ENCODE results near the gene GABRR3.
"Not testable (repeated sequence)": the region's sequence is repeated elsewhere in the genome, so short reads cannot be mapped to it uniquely, and the experiment has no call there.

The GABRR3 gene

DNA sequence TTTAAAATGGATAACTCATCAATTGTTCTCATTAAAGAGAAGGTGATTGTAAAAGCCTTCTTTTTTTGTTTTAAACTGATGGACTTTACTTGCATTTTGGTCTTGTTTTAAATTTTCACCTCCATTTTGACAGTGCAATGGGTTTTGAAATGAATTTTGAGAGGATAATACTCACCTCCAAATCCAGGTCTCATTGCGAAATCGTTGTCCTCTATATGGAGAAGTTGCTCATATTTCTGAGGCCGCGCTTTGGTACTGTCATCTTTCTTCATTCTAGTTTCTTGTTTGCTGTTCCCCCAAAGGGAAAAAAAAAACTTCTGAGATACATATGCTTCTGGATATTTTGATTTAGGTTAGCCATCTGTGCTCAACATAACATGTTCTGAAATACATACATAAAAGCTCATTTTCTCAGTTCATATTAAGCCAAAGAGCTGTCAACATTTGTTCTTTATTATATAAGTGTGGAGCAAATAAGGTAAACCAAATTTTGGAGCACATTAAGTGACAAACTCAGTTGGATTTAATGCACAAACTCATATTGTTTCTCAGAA, 9.6 kb downstream of the GABRR3 start:
- in situ Hi-C loops (cut with MboI; ENCODE audit: low sequenced_read_pairs): loop anchor here (10.0 to 25.0 kb wide), 2 partner anchors 231 to 787 kb away; no protein-coding TSS in a partner anchor

DNA sequence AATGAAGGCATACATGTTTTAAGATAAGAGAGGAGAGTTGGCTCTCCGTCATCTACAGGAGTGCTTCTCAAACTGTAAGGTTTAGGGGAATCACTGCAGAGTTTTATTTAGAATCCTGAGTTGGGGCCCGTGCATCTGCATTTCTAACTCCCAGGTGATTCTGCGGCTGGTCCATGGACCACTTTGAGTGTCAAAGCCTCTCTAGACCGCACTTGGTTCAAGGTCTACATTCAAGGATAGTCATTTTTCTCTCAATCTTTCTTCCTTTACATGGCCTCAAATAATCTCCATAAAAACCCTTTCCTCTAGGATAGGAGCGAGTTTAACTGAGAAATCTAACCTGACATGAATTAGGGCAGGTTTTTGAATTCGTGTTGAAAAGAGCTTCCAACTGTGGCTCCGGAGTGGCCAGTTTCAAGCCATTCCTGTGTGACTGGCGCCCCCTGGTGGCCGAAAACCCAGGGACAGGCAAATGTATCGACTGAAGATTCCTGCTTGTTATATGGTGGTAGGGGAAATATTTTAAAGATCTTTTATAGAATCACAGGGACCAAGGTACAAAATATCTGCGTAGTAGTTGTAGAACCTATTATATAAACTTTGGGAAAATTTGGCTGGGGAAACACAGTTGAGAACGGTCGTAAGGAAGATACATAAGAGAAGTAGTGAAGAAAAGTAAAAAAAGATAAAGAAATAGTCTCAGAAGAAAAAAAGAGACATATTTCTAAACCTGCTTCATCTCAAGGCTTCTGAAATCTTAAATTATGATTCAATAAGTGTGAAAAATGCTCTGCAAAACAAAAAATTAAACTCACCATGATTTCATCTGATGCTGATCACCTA, 11.9 kb downstream of the GABRR3 start:
- in situ Hi-C loops (cut with MboI; ENCODE audit: low sequenced_read_pairs): loop anchor here (10.0 kb wide), 1 partner anchor 228 kb away; no protein-coding TSS in a partner anchor

DNA sequence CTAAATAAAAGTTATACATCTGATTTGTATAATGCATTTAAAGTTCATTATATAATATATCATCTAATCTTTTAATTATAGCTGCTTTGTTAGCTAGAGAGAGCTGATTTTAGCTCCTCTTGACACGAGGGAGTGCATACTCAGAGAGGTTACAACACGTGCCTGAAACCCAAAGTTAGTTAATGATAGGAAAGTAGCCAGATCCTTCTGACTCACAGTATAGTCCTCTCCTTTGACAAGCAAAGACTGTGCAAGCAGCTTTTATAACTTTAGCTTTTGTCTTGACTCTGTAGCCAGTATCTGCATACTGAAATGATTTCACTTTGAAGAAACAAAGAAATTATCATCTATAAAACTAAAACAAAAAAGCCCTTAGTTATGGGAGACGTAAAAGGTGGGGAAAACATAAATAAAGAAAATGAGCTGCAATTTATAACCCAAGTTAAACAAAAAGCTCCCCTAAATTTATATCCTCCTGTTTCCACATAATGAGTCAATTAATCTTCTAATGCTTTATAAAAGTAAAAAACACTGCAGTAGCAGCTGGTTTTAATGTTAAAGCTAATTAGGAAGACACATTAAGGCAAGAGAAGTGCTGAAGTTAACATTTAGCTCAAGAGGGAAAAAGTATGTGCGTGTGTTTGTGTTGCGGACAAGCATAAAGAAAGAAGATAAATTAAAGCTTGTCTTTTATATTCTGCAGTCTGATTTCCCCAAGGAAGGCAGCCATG, 13.1 kb downstream of the GABRR3 start:
- in situ Hi-C loops (cut with MboI; ENCODE audit: low sequenced_read_pairs): loop anchor here (10.0 kb wide), 1 partner anchor 227 kb away; no protein-coding TSS in a partner anchor

DNA sequence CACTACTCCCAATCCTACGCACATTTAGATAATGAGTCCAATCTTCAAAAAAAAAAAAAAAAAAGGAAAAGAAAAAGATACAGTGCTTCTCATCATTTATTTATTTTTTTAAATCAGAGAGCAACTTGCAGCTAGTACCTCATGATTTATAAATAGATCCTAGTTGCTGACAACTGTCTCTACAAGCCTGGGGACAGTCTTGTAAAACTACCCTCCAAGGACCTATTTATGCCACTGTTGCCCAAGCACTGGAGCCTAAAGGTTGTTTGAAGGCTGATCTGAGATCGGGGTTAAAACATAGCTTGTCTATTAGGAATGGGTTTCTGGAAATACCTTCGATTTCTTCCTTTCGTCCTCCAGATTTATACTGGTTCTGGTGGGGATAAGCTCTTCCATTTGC, 14.7 kb downstream of the GABRR3 start:
- in situ Hi-C loops (cut with MboI; ENCODE audit: low sequenced_read_pairs): loop anchor here (10.0 kb wide), 1 partner anchor 226 kb away; no protein-coding TSS in a partner anchor

DNA sequence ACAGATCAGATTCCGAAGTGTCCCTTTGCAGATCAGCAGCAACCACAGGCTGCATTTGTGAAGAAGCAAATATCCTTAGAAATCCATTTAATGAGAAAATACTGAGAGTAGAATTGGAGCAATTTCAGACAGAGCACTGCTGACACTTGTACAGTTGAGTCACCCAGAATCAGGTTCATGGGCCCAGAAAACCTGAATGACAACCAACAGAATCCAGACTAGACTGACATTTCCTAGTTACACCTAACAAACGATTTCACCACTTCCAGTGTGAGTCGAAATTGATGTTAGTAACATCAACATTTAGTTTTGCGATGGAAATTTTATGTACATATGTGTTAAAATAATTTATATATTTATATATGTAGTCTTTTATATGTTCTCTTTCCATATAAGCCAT, 16.8 kb downstream of the GABRR3 start:
- in situ Hi-C loops (cut with MboI; ENCODE audit: low sequenced_read_pairs): no loop called here

DNA sequence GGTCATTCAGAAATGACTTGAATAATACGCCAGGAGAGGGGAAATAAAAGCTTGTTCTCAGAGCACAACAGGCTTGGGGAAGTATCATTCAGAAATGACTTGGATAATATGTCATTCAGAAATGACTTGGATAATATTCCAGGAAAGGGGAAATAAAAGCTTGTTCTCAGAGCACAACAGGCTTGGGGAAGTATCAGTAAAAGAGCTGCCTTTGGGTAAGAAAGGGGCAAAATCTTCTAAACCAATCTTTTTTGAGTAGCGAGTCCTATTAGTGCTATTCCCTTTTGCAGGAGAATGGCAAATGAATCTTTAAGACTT, 20.9 kb downstream of the GABRR3 start:
- in situ Hi-C loops (cut with MboI; ENCODE audit: low sequenced_read_pairs): no loop called here

DNA sequence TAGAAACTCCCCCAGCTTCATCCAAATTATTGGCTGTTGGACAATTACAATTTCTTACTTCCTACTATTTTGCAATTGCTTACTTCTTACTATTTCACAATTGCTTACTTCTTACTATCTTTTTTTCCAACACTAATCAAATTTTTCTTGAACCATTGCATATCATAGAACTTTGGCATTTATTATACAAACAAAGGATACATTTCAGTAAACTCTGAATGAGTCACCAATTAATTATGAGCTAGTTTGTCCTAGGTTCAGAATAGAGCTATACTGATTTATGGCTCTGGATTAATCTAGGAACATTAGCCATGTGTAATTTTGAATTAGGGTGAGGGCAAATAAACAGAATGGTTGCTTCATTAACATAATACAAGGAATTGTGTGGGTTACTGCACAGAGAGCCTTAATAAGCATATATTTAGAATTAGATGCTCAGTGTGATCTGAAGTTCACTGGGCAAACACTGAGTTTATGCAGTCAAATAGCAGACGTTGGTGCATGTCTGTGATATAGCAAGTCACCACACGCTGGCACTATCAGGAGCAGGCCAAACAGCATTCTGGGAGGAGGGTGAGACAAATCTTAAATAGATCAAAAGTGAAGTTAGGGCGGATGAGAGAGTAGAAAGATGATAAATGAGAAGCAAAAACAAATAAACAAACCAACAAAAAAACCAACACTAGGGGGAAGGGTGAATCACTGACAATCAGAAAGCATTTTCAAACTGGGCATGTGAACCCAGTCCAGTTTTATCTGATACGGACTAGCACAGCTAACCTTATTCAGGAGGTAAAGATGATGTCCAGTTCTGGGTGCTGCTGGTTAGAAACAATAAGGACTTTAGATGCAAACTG, 21.5 kb downstream of the GABRR3 start:
- in situ Hi-C loops (cut with MboI; ENCODE audit: low sequenced_read_pairs): no loop called here

DNA sequence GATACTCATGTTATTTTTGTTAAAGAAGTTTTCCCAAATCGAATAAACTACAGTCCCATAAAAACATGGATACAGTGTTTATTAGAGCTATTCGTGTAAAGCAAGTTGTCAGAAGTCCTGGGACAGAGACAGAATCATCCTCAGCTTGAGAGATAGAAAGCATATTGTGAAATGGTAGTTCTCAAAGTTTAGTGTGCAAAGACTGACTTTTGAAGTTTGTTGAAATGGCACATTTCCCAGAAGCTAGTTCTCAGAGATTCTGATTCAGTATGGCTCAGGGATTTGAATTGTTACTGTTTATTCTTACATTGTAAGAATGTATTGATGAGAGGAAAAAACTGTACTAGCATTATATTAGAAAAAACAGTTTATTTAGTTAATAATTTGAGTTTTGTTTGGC, 22.1 kb downstream of the GABRR3 start:
- in situ Hi-C loops (cut with MboI; ENCODE audit: low sequenced_read_pairs): no loop called here

DNA sequence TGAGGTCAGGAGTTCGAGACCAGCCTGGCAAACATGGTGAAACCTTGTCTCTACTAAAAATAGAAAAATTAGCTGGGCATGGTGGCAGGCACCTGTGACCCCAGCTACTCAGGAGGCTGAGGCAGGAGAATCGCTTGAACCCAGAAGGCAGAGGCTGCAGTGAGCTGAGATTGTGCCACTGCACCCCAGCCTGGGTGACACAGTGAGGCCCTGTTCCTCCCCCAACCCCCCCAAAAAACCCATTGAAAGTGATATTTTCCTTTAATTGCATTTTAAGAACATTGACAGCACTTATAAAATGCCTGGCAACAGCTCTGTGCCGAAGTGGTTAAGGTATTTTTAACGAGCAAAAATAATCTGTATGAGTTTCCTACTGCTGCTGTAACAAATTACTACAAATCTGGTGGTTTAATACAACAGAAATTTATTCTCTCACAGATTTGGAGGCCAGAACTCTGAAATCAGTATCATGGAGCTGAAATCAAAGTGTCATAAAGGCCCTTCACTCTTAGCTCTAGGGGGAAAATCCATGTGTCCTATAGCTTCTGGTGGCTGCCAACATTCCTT, 24.1 kb downstream of the GABRR3 start:
- in situ Hi-C loops (cut with MboI; ENCODE audit: low sequenced_read_pairs): not testable (repeated sequence)

DNA sequence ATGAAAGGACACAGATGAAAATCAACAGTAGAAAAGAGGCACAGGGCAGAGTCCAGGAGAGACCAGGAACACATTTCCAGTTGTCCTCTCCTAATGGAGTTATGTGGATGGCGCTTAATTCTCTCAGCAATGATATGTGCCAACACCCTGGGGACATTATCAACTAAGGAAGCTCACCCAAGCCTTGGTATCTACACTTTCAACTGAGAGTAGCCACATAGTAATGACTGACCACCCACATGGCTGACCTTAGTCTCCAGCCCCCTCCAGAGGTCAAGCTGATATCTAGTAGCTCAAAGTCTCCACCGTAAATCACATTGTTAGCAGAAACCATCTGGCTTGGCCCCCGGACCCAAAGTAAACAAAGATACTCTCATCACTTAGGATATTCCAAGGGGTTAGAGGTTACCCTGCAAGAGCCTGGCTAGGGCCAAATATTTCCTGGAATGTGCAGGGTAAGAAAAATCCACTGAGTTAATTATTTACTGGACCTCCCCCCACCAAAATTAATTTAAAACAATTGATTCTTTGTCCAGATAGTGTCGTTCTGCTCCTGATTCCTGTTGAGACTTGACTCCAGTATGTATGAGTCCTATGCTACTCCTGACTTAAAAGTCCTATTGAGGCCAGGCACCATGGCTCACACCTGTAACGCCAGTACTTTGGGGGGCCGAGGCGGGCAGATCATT, 24.8 kb downstream of the GABRR3 start:
- in situ Hi-C loops (cut with MboI; ENCODE audit: low sequenced_read_pairs): no loop called here

DNA sequence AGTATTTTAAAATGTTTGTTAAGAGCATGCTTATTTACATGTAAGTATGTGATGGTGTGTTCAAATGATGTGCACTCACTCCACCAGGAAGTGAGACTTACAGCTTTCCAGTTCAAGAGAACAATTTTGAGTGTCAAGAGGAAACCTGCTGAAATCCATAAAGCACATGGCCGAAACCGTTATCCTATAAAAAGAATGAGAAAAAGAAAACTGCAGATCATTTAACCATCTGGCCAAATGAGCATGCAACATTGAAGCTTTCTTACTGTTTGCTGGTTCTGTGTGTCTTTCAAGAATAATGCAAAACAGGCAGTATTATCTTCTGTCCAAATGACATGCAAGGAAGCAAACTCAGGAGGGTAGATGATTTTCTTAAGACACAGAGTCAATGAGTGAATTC, 26.3 kb downstream of the GABRR3 start:
- in situ Hi-C loops (cut with MboI; ENCODE audit: low sequenced_read_pairs): no loop called here

DNA sequence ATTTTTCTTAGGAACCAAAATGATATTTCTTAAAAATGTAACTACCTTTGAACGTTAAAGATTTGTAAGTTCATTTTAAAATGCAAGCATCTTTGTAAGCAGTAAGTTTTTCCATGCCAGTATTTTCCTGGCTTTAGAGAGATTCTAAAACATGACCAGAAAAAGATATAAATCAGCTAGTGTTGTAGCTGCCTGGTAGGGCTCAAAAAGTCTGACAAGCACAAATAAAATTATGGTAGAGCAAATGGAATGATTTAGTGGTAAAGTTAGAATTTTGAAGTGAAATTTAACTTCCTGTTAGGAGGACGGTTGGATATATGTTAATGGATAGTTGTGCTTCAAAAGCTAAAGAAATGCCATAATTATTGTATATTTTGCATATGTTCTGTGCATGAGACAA, 29.7 kb downstream of the GABRR3 start:
- in situ Hi-C loops (cut with MboI; ENCODE audit: low sequenced_read_pairs): no loop called here

DNA sequence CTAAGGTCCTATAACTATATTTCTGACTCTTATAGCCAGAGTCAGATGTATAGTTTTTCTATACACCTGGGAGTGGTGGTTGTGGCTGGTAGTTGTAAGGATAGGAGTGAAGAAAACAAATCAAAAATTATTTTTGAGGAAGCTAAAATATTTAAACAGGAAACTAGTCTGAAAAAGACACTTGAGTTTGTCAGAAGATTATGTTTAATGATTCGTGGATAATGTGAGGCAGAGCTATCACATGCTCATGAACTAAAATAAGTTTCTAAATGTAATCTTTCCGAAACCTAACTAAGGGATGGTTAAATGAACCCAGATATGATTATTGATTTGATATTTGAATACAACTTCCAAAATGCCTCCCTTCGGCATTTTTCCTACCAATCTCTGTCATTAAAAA, 30.4 kb downstream of the GABRR3 start:
- in situ Hi-C loops (cut with MboI; ENCODE audit: low sequenced_read_pairs): no loop called here

DNA sequence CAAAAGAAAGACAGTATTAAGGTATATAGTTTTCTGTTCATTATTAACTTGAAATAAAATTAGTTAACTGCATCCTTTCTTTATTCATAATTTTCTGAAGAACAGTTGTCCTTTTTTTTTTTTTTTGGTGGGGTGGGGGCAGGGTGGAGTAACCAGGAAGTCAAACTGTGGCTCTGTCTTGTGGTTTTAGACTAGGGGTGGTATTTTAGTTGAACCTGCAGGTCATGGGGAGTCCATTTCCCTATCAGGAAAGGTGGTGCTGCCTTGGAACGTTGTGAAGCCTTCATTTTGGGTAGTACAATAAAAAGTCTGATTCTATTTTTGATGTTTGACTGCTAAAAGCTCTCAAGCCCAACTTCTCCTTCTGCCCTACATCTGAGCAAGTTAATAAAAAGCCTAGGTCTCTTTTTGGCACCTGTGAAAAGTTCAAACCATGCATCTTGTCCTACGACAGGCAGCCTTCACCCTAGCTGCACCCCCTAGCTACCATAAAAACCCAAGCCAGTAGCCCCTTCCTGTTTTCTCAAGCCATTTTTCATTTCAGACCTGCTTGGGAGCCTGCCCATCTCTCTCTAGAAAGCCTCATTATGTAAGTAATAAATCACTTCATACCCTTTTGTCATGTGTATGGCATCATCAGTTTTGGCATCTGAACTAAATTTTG, 31.7 kb downstream of the GABRR3 start:
- in situ Hi-C loops (cut with MboI; ENCODE audit: low sequenced_read_pairs): no loop called here

DNA sequence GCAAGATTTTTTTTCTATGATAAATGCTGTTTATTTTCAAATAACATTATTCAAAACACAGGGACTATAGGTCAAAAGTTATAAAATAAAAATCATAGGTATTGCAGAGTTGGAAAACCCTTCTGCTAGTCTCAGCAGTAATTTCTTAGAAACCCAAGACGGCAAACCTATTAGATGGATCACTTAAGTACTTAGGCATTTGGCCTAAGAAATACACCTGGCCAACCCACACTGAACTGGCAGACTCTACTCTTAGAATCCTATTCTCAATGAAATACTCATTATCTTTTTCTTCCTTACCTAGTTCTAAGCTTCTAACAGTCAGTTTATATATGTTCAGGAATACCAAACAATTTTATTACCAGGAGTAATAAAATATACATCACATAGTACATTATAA, 32.4 kb downstream of the GABRR3 start:
- in situ Hi-C loops (cut with MboI; ENCODE audit: low sequenced_read_pairs): no loop called here

DNA sequence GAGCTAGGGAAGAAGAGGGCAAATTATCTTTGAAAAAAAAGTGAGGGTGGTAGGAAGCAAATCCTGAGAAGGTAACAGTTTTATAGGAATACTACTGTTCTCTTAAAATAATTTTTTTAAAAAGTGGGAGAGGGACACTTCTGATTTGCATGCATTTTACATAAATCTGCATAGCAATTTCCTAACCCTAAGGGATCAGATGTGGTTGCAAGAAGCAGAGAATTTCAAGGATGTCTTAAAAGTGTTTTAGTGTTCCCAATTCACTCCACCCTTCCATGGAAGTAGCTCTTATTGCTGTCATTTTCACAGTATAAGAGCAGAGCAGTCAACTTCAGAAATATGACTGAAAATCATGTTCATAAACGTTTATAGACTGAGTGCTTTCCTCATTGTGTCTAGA, 35.1 kb downstream of the GABRR3 start:
- in situ Hi-C loops (cut with MboI; ENCODE audit: low sequenced_read_pairs): no loop called here

DNA sequence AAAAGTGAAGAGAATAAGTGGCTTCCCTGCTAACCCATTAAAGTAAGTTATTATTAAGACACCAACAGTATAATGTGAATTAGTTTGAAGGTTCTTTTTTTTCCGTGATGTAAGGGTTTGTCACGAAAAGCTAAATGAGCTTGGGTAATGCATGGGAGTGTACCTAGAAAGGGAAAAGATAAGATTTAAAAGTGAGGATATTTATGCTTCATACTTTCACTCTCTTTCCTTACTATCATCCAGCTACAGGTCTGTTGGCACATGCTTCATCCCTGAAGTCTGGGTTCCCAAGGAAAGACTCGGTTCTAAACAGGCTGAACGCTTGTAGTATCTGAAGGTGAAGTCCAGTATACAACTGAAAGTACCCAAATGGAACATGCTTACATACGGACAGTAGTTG, 36.0 kb downstream of the GABRR3 start:
- in situ Hi-C loops (cut with MboI; ENCODE audit: low sequenced_read_pairs): no loop called here

DNA sequence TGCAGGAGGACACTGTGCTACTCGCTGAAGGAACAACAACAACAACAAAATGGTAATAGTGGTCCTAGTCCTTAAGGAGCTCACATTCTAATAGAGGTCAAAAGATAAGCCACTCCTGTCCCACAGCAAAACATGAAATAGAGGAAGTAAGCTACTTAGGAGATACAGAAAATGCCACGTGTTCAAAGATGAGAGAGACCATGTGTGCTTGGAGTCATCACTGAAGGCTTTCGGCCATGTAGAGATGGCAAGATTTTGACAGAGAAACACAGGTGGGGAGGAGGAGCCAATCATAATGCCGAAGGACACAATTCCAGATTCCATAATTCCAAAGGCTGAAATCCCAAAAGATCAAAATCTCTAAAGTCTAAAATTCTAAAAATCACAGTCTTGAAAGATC, 38.1 kb downstream of the GABRR3 start:
- in situ Hi-C loops (cut with MboI; ENCODE audit: low sequenced_read_pairs): no loop called here

DNA sequence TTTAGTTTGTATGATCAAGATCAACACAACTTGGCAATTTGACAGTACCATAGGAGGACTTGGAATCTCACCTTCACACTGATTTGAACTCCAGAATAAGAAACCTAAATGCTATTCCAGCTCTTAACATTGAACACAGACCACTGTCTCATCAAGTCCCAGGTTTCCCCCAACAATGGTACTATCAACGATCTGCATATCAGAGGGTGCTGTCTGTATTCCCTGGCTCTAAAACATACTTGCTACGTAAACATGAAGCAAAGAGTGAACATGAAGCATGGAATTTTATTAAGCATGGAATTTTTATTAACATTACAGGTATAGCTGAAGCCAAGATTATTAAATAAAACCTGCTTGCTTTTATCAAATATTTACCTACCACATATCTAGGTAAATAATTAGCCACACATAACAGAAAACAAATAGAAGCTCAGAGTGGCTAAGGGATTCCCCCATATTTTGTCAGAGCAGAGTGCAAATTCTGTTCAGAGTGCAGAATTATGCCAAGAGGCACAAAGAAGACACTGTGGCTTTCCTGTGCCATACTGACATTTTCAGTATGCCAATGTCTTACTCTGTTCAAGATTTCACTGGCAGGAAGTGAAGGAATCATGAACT, 40.7 kb downstream of the GABRR3 start:
- in situ Hi-C loops (cut with MboI; ENCODE audit: low sequenced_read_pairs): no loop called here

Measured in HL-60/S4 treated with retinoic acid at 250 ng/mL for 4 days and 3 days (cell line).